ENCODE measurements around the gene LRRC2. TPM values are rescaled to one million over a fixed set of nuclear protein-coding genes. Genes with fewer than 3 reads are reported as not detected.

The LRRC2 gene
- total and polyA plus RNA-seq, 2 donors (not counting 3 experiments of a cell fraction or from before 2014, with no cell fraction given) = 0.14 to 0.73 TPM

DNA sequence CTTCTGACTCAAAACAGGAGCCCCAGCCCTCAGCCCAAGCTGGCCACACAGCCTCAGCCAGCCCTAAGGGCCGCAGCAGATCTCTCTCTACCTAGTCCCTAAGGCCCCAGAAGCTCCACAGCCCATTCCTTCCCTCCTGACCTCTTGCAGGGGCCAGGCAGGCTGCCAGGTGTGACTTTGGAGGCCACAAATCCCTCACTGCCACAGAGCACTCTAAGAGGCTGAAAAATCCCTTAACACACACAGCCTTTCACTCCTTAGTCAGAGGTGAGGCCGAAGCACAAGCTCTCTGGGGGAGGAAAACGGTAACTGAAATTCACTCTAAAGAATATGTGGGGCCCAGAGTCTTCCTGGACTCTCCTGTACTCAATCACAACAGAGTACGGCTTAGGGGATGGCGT is 23.3 kb downstream of the LRRC2 start:
- no TSS peak for BruUV-seq (replicated peaks)
- no peak overlapping the region for H3K4me2 ChIP-seq (ENCODE audit: insufficient read depth, low read length)
- intact Hi-C loops (cut with micrococcal nuclease) (no loop called here), dilution Hi-C loops (cut with MboI; ENCODE audit: extremely low pct_ligation_motif_present, low sequenced_read_pairs) (no loop called here)
- H3K4me3 ChIP-seq (replicated peaks in 1 of 3; ENCODE audit: insufficient read depth in 1 of 3, low read depth in 1 of 3, low read length in 3 of 3) = no peak overlapping the region
- peaks cover 18% of the 10 kb centered on the region for H3K4me1 ChIP-seq (ENCODE audit: control insufficient read depth, extremely low read depth, insufficient read depth, low read length)
- H3K36me3 ChIP-seq (ENCODE audit: control insufficient read depth in 2 of 2, extremely low read depth in 1 of 2, insufficient read depth in 2 of 2, low read length in 2 of 2) = no peaks in the 10 kb centered on the region
- ChIA-PET CTCF (interaction anchor here (1.0 to 2.5 kb wide), 5 partner anchors 16 to 93 kb away, joined by 3 to 17 read pairs (median 3); no protein-coding TSS in a partner anchor), POLR2A (no interaction called here)
- H3K27ac ChIP-seq (ENCODE audit: insufficient read depth, low read depth, low read length) = peak overlapping the region; percentile 36
- TF ChIP-seq GATA2 (IDR thresholded peaks at IDR 0.05; ENCODE audit: insufficient read depth, insufficient read length, low read depth, low read length) = no peak
- no peak for TF ChIP-seq POLR2AphosphoS5 (IDR thresholded peaks at IDR 0.05; ENCODE audit: insufficient read depth, low read depth, low read length)
- TF ChIP-seq FOS (IDR thresholded peaks at IDR 0.05; ENCODE audit: borderline replicate concordance, insufficient read depth, low read length) = no peak
- no peak for TF ChIP-seq JUN (IDR thresholded peaks at IDR 0.05; ENCODE audit: borderline replicate concordance, insufficient read depth, insufficient read length, low read depth)
- no peak for TF ChIP-seq MYC (IDR thresholded peaks at IDR 0.05; ENCODE audit: low read depth, low read length)
- no peak for TF ChIP-seq EZH2 (IDR thresholded peaks at IDR 0.05; ENCODE audit: borderline replicate concordance, low read depth, low read length, severe bottlenecking)
- no peak for TF ChIP-seq POLR2A (IDR thresholded peaks at IDR 0.05; ENCODE audit: low read depth, low read length)
- TF ChIP-seq, protein P1, sequence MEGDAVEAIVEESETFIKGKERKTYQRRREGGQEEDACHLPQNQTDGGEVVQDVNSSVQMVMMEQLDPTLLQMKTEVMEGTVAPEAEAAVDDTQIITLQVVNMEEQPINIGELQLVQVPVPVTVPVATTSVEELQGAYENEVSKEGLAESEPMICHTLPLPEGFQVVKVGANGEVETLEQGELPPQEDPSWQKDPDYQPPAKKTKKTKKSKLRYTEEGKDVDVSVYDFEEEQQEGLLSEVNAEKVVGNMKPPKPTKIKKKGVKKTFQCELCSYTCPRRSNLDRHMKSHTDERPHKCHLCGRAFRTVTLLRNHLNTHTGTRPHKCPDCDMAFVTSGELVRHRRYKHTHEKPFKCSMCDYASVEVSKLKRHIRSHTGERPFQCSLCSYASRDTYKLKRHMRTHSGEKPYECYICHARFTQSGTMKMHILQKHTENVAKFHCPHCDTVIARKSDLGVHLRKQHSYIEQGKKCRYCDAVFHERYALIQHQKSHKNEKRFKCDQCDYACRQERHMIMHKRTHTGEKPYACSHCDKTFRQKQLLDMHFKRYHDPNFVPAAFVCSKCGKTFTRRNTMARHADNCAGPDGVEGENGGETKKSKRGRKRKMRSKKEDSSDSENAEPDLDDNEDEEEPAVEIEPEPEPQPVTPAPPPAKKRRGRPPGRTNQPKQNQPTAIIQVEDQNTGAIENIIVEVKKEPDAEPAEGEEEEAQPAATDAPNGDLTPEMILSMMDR (IDR thresholded peaks at IDR 0.05; ENCODE audit: extremely low read depth in 1 of 2, insufficient read depth in 1 of 2, low read depth in 1 of 2, low read length in 2 of 2) = no peak
- TF ChIP-seq MAX (IDR thresholded peaks at IDR 0.05; ENCODE audit: insufficient read depth, insufficient read length) = no peak
- DNase-seq (ENCODE audit: low read depth, low spot score) (no peak), FAIRE-seq (no peak)
- peak overlapping the region; percentile 72 for H2AFZ ChIP-seq (ENCODE audit: low read depth, low read length)
- H3K9me3 ChIP-seq (replicated peaks; ENCODE audit: control insufficient read depth, insufficient read depth, low read length) = no peaks in the 10 kb centered on the region
- no peaks in the 10 kb centered on the region for H3K9me1 ChIP-seq (replicated peaks; ENCODE audit: control insufficient read depth, extremely low read depth, insufficient read depth, low read length)
- no peaks in the 10 kb centered on the region for H4K20me1 ChIP-seq (replicated peaks; ENCODE audit: control insufficient read depth, extremely low read depth, insufficient read depth, low read length)
- no peaks in the 10 kb centered on the region for H3K79me2 ChIP-seq (ENCODE audit: control insufficient read depth, insufficient read depth, low read length)
- H3K27me3 ChIP-seq (ENCODE audit: control insufficient read depth in 2 of 2, insufficient read depth in 2 of 2, low read length in 2 of 2) = peaks cover 0 to under 1% of the 10 kb centered on the region in 2 experiments
- no peak overlapping the region for H3K9ac ChIP-seq (replicated peaks; ENCODE audit: extremely low read depth, insufficient read depth, low read length)
